HPDE6-E6E7 (cell line): ENCODE data around the gene TSTD1.
A peak's percentile ranks its signal among the peaks of the same experiment; 100 is the strongest.
"Not testable (repeated sequence)": the region's sequence is repeated elsewhere in the genome, so short reads cannot be mapped to it uniquely, and the experiment has no call there.

Experiments
- DNase-seq: peaks from one replicate; pipeline ENCODE4 v3.0.0; 2011; ENCODE audit warnings: missing footprints; ENCODE audit errors: extremely low spot score

The TSTD1 gene

DNA sequence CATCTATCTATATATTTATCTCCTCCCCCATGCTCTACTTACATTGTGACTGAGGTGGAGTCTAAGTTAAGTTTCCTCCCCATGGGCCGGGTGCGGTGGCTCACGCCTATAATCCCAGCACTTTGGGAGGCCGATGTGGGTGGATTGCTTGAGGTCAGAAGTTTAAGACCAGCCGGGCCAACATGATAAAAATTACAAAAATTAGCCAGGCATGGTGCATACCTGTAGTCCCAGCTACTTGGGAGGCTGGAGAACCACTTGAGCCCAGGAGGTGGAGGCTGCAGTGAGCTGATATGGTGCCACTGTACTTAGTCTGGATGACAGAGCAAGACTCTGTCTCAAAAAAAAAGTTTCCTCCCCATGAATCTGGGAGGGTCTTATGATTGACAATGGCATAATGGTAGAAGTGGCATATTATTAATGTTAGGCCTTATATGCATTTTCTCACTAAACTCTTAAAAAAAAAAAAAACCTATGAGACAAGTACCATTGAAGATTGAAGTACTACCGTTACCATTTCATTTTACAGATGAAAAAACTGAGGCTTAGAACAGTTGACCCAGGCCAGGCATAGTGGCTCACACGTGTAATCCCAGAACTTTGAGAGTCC lies 29.1 kb downstream of the TSTD1 start:
- no peak for DNase-seq

DNA sequence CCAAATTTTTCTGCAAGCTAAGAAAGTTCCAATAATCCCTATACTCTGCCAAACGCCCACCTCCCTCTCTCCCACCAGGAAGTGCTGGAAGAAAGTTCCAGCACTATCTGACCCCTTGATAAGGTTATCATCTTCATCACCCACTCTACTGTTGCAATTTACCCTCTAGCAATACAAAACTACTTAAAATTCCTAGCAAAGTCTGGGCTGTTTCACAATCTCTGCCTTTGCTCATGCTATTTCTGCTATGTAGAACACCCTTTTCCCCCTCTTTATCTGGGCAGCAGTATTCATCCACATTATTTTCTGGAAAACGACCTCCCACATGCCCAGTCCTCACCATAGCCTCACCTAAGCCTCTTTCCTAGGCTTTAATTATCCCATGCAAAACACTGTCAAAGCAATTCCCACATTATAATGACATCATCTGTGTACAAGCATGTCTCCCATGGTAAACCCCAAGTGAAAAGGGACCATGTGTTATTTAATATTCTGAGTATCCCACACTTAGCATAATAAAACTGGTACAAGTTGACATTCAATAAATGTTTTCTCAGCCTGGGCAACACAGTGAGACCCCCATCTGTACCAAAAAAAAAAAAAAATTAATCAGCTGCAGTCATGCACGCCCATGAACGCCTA lies 29.8 kb downstream of the TSTD1 start:
- DNase-seq = no peak

- no peak for DNase-seq
These were observed 31.4 kb downstream of the TSTD1 start for GRCh38 chr1:161007369-161007768.

DNA sequence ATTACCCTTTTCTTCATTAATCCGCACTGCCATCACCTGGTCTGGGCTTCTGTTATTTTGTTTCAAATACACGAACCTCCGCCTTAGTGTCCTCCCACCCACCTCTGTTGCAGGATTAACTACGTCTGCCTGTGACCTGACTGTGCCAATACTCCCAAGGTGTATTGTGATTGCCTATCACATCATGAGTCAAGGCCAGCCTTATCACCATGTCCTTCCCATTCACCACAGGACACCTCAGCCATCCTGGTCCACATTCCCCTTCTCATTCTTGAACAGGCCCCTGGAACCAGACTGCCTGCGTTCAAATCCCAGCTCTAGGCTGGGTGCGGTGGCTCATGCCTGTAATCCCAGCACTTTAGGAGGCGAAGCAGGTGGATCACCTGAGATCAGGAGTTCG lies 32.2 kb downstream of the TSTD1 start:
- DNase-seq = no peak

DNA sequence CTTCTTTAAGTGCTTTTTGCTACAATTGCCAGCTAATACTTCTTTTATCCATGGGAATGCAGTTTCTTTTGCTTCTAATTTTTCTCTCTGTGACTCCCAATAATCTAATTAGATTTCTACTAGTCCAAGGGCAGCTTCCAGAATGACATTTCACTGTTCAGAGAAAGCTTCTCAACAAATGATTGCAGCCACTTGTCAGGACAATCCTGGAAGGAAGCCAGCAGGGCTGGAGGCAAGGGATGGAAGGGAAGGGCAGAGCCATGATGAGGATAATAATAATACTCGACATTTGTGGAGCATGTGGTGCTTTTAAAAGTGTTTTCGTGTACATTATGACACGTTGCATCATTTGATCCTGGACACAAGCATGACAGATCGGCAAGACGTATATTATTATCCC lies 37.2 kb downstream of the TSTD1 start:
- DNase-seq = no peak

DNA sequence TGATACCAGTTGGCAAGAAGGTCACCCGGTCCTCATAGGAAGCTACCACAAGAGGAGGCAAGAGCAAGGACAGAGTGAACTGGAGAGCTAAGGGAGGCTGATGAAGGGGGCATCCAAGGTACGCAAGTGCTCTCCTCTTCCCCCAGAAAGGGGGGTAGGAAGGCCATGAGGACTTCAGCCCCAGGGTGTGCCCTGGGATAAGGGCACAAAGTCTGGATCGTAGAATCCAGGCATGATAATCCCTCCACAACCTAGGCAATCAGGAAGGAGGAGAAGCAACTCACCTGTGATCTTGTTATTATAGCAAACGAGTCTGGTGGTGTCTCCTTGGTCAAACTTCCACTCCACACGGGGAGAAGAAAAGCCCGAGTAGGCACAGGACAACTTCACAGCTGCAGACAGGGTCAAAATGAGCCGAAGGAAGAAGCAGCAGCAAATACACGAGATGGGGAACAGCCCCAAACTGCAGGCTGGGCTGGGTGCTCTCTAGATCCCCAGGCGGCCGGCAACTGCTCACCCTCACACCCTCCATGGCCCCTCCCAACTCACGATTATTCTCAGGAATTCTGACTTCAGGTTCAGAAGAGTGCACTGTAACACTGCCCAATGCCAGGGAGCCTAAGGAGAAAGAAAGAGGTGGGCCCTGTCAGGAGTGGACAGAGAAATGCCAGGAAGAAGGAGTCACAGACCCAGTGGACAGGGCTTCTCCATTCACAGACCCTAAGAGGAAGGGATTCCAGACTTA lies 37.9 kb downstream of the TSTD1 start:
- DNase-seq = no peak

DNA sequence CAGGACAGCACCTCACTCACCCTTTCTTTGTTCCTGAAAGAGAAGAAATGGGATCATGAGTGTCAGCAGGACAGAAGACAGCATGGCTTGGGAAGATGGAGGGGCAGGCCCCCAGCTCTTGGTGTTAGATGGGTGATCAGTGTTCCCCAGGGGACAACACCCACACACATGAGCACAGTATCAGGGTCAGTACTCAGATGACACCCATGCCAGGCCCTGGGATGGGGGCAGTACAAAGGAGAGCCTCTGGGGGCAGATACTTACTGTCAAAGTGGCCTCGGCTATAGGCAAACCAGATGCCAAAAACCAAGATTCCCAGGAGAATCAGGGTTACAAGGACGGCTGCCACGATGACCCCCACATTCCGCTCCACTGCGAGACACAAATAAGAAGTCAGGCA lies 39.4 kb downstream of the TSTD1 start:
- DNase-seq = no peak

- peak; percentile 79 for DNase-seq
These were observed 41.3 kb downstream of the TSTD1 start for GRCh38 chr1:160997323-160998038.

DNA sequence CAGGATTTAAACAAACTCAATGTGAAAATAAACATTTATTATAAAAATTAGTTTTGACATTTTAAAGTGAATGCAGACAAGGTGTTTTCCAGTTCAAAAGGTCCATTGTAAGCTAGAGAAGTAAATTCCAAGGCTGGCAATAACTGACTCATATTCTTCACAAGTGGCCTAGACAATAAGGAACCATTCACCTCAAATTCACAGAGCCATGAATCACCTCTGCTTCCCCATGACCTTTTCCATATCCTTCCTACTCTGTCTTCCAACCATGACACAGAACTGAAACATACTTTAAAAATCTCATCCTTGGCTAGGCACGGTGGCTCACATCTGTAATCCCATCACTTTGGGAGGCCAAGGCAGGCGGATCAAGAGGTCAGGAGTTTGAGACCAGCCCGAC lies 42.6 kb downstream of the TSTD1 start:
- peak; percentile 84 for DNase-seq

- no peak for DNase-seq
These were observed 45.1 kb downstream of the TSTD1 start for GRCh38 chr1:160993544-160994193.

DNA sequence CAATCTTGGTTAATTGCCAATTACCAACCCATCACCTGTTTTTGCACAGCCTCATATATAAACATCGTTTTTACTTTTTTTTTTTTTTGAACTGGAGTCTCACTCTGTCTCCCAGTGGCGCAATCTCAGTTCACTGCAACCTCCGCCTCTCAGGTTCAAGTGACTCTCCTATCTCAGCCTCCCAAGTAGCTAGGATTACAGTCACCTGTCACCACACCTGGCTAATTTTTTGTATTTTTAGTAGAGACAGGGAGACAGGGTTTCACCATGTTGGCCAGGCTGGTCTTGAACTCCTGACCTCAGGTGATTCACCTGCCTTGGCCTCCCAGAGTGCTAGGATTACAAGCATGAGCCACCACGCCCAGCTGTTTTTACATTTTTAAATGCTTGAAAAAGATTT lies 46.7 kb downstream of the TSTD1 start:
- DNase-seq = not testable (repeated sequence)
